CD14-positive monocyte (primary cell): ENCODE data around the gene TMEM212. TPM values are rescaled to one million over a fixed set of nuclear protein-coding genes. Genes with fewer than 3 reads are reported as not detected.

Source experiments
- DNase-seq, 3 donors: peaks; one replicate each; pipeline ENCODE4 v3.0.0-alpha.2; 2011 to 2022
- H2AFZ ChIP-seq: 2 replicates; pipeline ENCODE4 v1.6.0; 2012; ENCODE audit warnings: mild to moderate bottlenecking, low read depth, low read length, inconsistent platforms; ENCODE audit not compliant: insufficient read depth, poor library complexity, severe bottlenecking
- H3K27ac ChIP-seq, 2 donors: 1 replicate in 1 of 2; 2 replicates in 1 of 2; pipeline ENCODE4 v1.5.1; 2012 to 2013; ENCODE audit warnings: low read length in 2 of 2, control low read depth in 1 of 2, inconsistent platforms in 1 of 2, low read depth in 1 of 2, mild to moderate bottlenecking in 1 of 2
- H3K27me3 ChIP-seq, 2 donors: one replicate each; pipeline versions ENCODE4 v1.6.0 to v1.6.1; 2011 to 2013; ENCODE audit warnings: low read length in 2 of 2; ENCODE audit not compliant: control insufficient read depth in 2 of 2, insufficient read depth in 2 of 2
- H3K36me3 ChIP-seq, 2 donors: replicated peaks in 1 of 2; 1 replicate in 1 of 2; 2 replicates in 1 of 2; pipeline versions ENCODE4 v1.5.1 to v1.6.1; 2012 to 2013; ENCODE audit warnings: low read length in 2 of 2, control low read depth in 1 of 2, inconsistent platforms in 1 of 2, mild to moderate bottlenecking in 1 of 2; ENCODE audit not compliant: insufficient read depth in 2 of 2, control insufficient read depth in 1 of 2
- H3K4me1 ChIP-seq, 2 donors: 1 replicate in 1 of 2; 2 replicates in 1 of 2; pipeline versions ENCODE4 v1.5.1 to v1.6.1; 2012 to 2013; ENCODE audit warnings: low read length in 2 of 2, control low read depth in 1 of 2, inconsistent platforms in 1 of 2, mild to moderate bottlenecking in 1 of 2, moderate library complexity in 1 of 2; ENCODE audit not compliant: insufficient read depth in 2 of 2, control insufficient read depth in 1 of 2
- H3K4me2 ChIP-seq: replicated peaks from 2 replicates; pipeline ENCODE3; 2012; ENCODE audit warnings: low read length, moderate library complexity, mild to moderate bottlenecking; ENCODE audit not compliant: poor library complexity, severe bottlenecking; ENCODE audit errors: extremely low read depth
- H3K4me3 ChIP-seq, 3 experiments: fragments of 200-600 bp in 1 of 3; sonication (generic) in 1 of 3; replicated peaks in 1 of 3; 1 replicate in 2 of 3; 2 replicates in 1 of 3; pipeline ENCODE4 v1.5.1; 2011 to 2013; ENCODE audit warnings: low read length in 3 of 3, mild to moderate bottlenecking in 3 of 3, control low read depth in 2 of 3, low read depth in 2 of 3, inconsistent platforms in 1 of 3, moderate library complexity in 1 of 3
- H3K79me2 ChIP-seq: 2 replicates; pipeline ENCODE4 v1.6.0; 2012; ENCODE audit warnings: mild to moderate bottlenecking, control low read depth, inconsistent platforms, low read length, moderate library complexity; ENCODE audit not compliant: insufficient read depth
- H3K9ac ChIP-seq: 2 replicates; pipeline ENCODE4 v1.6.0; 2017; ENCODE audit warnings: low read length, mild to moderate bottlenecking; ENCODE audit not compliant: insufficient read depth, poor library complexity, severe bottlenecking
- H3K9me3 ChIP-seq, 2 donors: replicated peaks in 1 of 2; 1 replicate in 1 of 2; 2 replicates in 1 of 2; pipeline versions ENCODE4 v1.5.1 to v1.6.1; 2012 to 2013; ENCODE audit warnings: low read length in 2 of 2, control low read depth in 1 of 2; ENCODE audit not compliant: control insufficient read depth in 1 of 2, insufficient read depth in 1 of 2
- H4K20me1 ChIP-seq: 2 replicates; pipeline ENCODE4 v1.6.0; 2012; ENCODE audit warnings: mild to moderate bottlenecking, low read length, control low read depth, moderate library complexity; ENCODE audit not compliant: insufficient read depth
- H3K27ac Mint-ChIP-seq, 7 donors: one replicate each; pipeline ENCODE4 v1.8.0; 2020; ENCODE audit warnings: mild to moderate bottlenecking in 7 of 7, mixed read lengths in 7 of 7, moderate library complexity in 6 of 7, inconsistent platforms in 2 of 7
- H3K27me3 Mint-ChIP-seq, 3 donors: one replicate each; pipeline ENCODE4 v1.8.0; 2021 to 2022; ENCODE audit warnings: low read depth in 3 of 3, mild to moderate bottlenecking in 3 of 3, mixed read lengths in 3 of 3, moderate library complexity in 3 of 3, inconsistent platforms in 1 of 3
- H3K36me3 Mint-ChIP-seq, 2 donors: one replicate each; pipeline ENCODE4 v1.8.0; 2020; ENCODE audit warnings: mixed read lengths in 2 of 2, inconsistent platforms in 1 of 2, mild to moderate bottlenecking in 1 of 2
- H3K4me1 Mint-ChIP-seq: one replicate; pipeline ENCODE4 v1.8.0; 2020; ENCODE audit warnings: mild to moderate bottlenecking, mixed read lengths
- H3K4me3 Mint-ChIP-seq, 2 donors: one replicate each; pipeline ENCODE4 v1.8.0; 2020; ENCODE audit warnings: mild to moderate bottlenecking in 2 of 2, mixed read lengths in 2 of 2, moderate library complexity in 1 of 2
- H3K9me3 Mint-ChIP-seq, 7 donors: one replicate each; pipeline ENCODE4 v1.8.0; 2020 to 2022; ENCODE audit warnings: mixed read lengths in 7 of 7, mild to moderate bottlenecking in 6 of 7, moderate library complexity in 6 of 7, inconsistent platforms in 2 of 7
- WGBS: methylation state at CpG from one replicate; pipeline ENCODE4 v1.1.5; 2013; ENCODE audit warnings: missing lambda C conversion rate; ENCODE audit not compliant: insufficient coverage; 5-methylcytosine and 5-hydroxymethylcytosine counted together
- intact Hi-C, 2 donors: fragments of 100-400 bp; cut with micrococcal nuclease; formaldehyde crosslinking; loops; one replicate each; pipeline versions ENCODE4 v1.15.0 to v1.15.1; 2023
- polyA plus RNA-seq, 3 donors: library from polyadenylated mRNA; depleted of rRNA in 1 of 3; unstranded in 2 of 3; stranded (reverse) in 1 of 3; fragments of 300-500 nt in 2 of 3; fragments of >200 nt in 1 of 3; fragmentation: Illumina TruSeq in 2 of 3; gene quantifications; 1 replicate in 2 of 3; 2 replicates in 1 of 3; pipeline ENCODE4 v1.2.3, GENCODE V29; 2012 to 2021
- TF ChIP-seq, protein P1 (sequence below): fragments of 200-600 bp; IDR thresholded peaks from one replicate; pipeline ENCODE4 v1.8.0; 2022; ENCODE audit warnings: antibody characterized with exemption, mild to moderate bottlenecking

TMEM212 gene
- polyA plus RNA-seq, 3 donors = not detected

DNA sequence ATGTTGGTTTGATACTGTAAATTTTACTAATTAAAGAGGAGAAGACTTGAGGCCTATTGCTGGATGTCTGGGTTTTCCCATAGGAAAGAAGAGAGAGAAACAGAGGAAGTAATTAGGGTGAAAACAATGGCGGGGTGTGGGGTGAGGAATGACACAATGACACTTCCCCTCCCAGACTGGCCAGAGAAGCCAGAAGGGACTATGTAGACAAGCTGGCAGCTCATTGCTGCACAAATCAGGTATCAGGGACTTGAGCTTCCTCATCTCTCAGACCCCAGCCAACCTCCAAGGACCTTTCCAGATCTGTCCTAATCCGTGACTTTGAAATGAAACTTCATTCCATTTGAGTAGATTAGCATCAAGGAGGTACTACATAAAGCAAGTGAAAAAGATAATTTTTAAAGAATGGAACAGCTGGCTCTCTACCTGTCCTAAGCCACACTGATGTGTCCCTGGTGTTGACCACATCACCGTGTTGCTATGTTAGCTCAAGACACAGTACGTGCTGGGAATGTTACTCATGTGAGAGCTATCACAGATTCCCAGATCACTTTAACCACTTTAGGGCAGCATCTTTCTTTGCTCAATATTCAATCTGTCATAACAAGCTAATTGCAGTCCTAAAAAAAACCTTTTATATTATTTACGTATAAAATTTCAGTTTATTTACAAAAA, 22.2 kb downstream of the TMEM212 start:
- Mint-ChIP-seq H3K36me3 (no peaks in the 10 kb centered on the region), H3K4me3 (no peak overlapping the region), H3K27ac (peak overlapping the region in 1 of 7 donors; percentile 56), H3K27me3 (no peaks in the 10 kb centered on the region), H3K4me1 (peaks cover 15% of the 10 kb centered on the region), H3K9me3 (peaks cover 0 to 3% (median 0%) of the 10 kb centered on the region in 7 donors)
- no peak overlapping the region for H3K4me3 ChIP-seq
- H3K36me3 ChIP-seq = no peaks in the 10 kb centered on the region
- H3K27ac ChIP-seq = no peak overlapping the region
- no peaks in the 10 kb centered on the region for H3K27me3 ChIP-seq
- intact Hi-C loops = no loop called here
- H3K4me1 ChIP-seq = peaks cover 4 to 5% of the 10 kb centered on the region in 2 donors
- H2AFZ ChIP-seq = no peak overlapping the region
- no peak overlapping the region for H3K9ac ChIP-seq
- H3K4me2 ChIP-seq = no peak overlapping the region
- 100% methylated on average over 2 of the region's 5 CpGs for WGBS
- TF ChIP-seq, protein P1, sequence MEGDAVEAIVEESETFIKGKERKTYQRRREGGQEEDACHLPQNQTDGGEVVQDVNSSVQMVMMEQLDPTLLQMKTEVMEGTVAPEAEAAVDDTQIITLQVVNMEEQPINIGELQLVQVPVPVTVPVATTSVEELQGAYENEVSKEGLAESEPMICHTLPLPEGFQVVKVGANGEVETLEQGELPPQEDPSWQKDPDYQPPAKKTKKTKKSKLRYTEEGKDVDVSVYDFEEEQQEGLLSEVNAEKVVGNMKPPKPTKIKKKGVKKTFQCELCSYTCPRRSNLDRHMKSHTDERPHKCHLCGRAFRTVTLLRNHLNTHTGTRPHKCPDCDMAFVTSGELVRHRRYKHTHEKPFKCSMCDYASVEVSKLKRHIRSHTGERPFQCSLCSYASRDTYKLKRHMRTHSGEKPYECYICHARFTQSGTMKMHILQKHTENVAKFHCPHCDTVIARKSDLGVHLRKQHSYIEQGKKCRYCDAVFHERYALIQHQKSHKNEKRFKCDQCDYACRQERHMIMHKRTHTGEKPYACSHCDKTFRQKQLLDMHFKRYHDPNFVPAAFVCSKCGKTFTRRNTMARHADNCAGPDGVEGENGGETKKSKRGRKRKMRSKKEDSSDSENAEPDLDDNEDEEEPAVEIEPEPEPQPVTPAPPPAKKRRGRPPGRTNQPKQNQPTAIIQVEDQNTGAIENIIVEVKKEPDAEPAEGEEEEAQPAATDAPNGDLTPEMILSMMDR = no peak
- H3K79me2 ChIP-seq = no peaks in the 10 kb centered on the region
- no peaks in the 10 kb centered on the region for H3K9me3 ChIP-seq
- DNase-seq = peak in 1 of 3 donors; percentile 22
- H4K20me1 ChIP-seq = no peaks in the 10 kb centered on the region

- intact Hi-C loops = no loop called here
- Histone ChIP-seq H2AFZ (no peak overlapping the region), H4K20me1 (no peaks in the 10 kb centered on the region), H3K4me1 (peaks cover 4 to 5% of the 10 kb centered on the region in 2 donors), H3K9me3 (no peaks in the 10 kb centered on the region), H3K27me3 (no peaks in the 10 kb centered on the region), H3K79me2 (no peaks in the 10 kb centered on the region), H3K9ac (no peak overlapping the region), H3K36me3 (no peaks in the 10 kb centered on the region), H3K27ac (no peak overlapping the region), H3K4me2 (no peak overlapping the region), H3K4me3 (no peak overlapping the region)
- Mint-ChIP-seq H3K4me1 (peaks cover 8% of the 10 kb centered on the region), H3K4me3 (no peak overlapping the region), H3K27ac (peak overlapping the region in 1 of 7 donors; percentile 32), H3K27me3 (no peaks in the 10 kb centered on the region), H3K9me3 (peaks cover 0 to 3% (median 0%) of the 10 kb centered on the region in 7 donors), H3K36me3 (no peaks in the 10 kb centered on the region)
- TF ChIP-seq, protein P1 = peak; percentile 70
- 32% methylated on average over 4 of the region's 5 CpGs for WGBS
- peak; percentile 17 to 51 (median 48) for DNase-seq
Measured at GRCh38 chr3:171867981-171868380, 24.8 kb downstream of the TMEM212 start.
